Esophagus muscularis mucosa (tissue), 4 donors: ENCODE data around the gene MARK2.

Source experiments
- EP300 ChIP-seq: sonication (generic); formaldehyde crosslinking; IDR thresholded peaks from one replicate; pipeline ENCODE4 v1.6.1; 2017; ENCODE audit warnings: antibody characterized with exemption
- POLR2A ChIP-seq: fragments of 450-650 bp; IDR thresholded peaks from one replicate; pipeline ENCODE4 v1.6.1; 2017; ENCODE audit warnings: antibody characterized with exemption, moderate library complexity, mild to moderate bottlenecking, low read depth
- POLR2AphosphoS5 ChIP-seq, 2 donors: sonication (generic); formaldehyde crosslinking; IDR thresholded peaks; one replicate each; pipeline ENCODE4 v1.6.1; 2017; ENCODE audit warnings: antibody characterized with exemption in 2 of 2
- TF ChIP-seq, protein P1 (sequence below), 3 experiments: fragments of 200-600 bp in 2 of 3; fragments of 450-650 bp in 1 of 3; sonication (generic) in 2 of 3; IDR thresholded peaks; one replicate each; pipeline ENCODE4 v1.5.1; 2017 to 2019; ENCODE audit warnings: antibody characterized with exemption in 3 of 3, mild to moderate bottlenecking in 2 of 3, moderate library complexity in 1 of 3

DNA sequence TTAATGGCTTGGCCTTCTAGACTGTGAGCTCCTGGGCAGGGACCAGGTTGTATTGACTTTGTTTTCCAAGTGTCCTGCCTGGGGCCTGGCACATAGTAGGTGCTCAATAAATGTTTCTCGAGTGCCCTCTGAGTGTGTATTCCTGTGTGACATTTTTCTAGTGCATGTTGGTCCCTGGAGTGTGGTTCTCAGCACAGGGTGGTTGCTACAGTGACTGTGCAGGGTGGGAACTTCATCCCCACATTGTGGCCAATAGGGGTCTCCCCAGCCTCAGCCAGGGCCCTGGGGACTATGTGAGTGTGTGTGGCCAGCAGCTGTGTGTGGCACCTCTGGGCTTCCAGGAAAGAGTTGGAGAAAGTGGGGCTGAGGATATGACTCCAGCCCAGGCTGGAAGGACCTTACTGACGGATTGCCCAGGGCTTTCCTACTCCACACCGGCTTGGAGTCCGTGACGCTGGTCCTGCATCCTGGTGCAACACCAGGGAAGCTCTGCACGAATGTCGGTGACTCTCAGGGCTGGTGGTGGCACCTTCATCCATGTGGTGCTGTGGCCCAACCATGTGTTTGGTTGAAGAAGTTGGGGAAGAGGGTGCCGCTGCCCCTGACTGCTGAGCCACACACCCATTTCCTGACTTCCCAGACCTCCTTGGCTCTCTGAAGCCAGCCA, 9.0 kb upstream of the MARK2 start:
- no peak for TF ChIP-seq POLR2A
- TF ChIP-seq, protein P1, sequence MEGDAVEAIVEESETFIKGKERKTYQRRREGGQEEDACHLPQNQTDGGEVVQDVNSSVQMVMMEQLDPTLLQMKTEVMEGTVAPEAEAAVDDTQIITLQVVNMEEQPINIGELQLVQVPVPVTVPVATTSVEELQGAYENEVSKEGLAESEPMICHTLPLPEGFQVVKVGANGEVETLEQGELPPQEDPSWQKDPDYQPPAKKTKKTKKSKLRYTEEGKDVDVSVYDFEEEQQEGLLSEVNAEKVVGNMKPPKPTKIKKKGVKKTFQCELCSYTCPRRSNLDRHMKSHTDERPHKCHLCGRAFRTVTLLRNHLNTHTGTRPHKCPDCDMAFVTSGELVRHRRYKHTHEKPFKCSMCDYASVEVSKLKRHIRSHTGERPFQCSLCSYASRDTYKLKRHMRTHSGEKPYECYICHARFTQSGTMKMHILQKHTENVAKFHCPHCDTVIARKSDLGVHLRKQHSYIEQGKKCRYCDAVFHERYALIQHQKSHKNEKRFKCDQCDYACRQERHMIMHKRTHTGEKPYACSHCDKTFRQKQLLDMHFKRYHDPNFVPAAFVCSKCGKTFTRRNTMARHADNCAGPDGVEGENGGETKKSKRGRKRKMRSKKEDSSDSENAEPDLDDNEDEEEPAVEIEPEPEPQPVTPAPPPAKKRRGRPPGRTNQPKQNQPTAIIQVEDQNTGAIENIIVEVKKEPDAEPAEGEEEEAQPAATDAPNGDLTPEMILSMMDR (IDR thresholded peaks at IDR 0.05), result no peak
- TF ChIP-seq POLR2AphosphoS5 (IDR thresholded peaks at IDR 0.05), result no peak
- no peak for TF ChIP-seq EP300
